ENCODE measurements around the gene PHGDH.
"Not testable (repeated sequence)": the region's sequence is repeated elsewhere in the genome, so short reads cannot be mapped to it uniquely, and the experiment has no call there.

The PHGDH gene

GRCh38 chr1:119696863-119697262 lies 14.9 kb upstream of the PHGDH start:
- in situ Hi-C loops (cut with MboI; ENCODE audit: low sequenced_read_pairs): not testable (repeated sequence)

GRCh38 chr1:119697598-119697997 lies 14.1 kb upstream of the PHGDH start:
- in situ Hi-C loops (cut with MboI; ENCODE audit: low sequenced_read_pairs): no loop called here

- in situ Hi-C loops (cut with MboI; ENCODE audit: low sequenced_read_pairs): no loop called here
Measured at GRCh38 chr1:119700326-119700725, 11.4 kb upstream of the PHGDH start.

GRCh38 chr1:119701659-119702058 lies 10.1 kb upstream of the PHGDH start:
- in situ Hi-C loops (cut with MboI; ENCODE audit: low sequenced_read_pairs): no loop called here

- in situ Hi-C loops (cut with MboI; ENCODE audit: low sequenced_read_pairs): no loop called here
Measured at GRCh38 chr1:119702384-119702783, 9.3 kb upstream of the PHGDH start.

GRCh38 chr1:119703666-119704450 lies 7.9 kb upstream of the PHGDH start:
- in situ Hi-C loops (cut with MboI; ENCODE audit: low sequenced_read_pairs): no loop called here

GRCh38 chr1:119706599-119706998 lies 5.1 kb upstream of the PHGDH start:
- in situ Hi-C loops (cut with MboI; ENCODE audit: low sequenced_read_pairs): not testable (repeated sequence)

- in situ Hi-C loops (cut with MboI; ENCODE audit: low sequenced_read_pairs): not testable (repeated sequence)
Measured at GRCh38 chr1:119711356-119711803, 354 bp upstream of the PHGDH start.

GRCh38 chr1:119712342-119713038 lies 756 bp downstream of the PHGDH start:
- in situ Hi-C loops (cut with MboI; ENCODE audit: low sequenced_read_pairs): no loop called here

GRCh38 chr1:119713039-119713748 lies 1.5 kb downstream of the PHGDH start:
- in situ Hi-C loops (cut with MboI; ENCODE audit: low sequenced_read_pairs): no loop called here

GRCh38 chr1:119713749-119714456 lies 2.2 kb downstream of the PHGDH start:
- in situ Hi-C loops (cut with MboI; ENCODE audit: low sequenced_read_pairs): no loop called here

- in situ Hi-C loops (cut with MboI; ENCODE audit: low sequenced_read_pairs): no loop called here
Measured at GRCh38 chr1:119714583-119714982, 2.8 kb downstream of the PHGDH start.

- in situ Hi-C loops (cut with MboI; ENCODE audit: low sequenced_read_pairs): no loop called here
Measured at GRCh38 chr1:119715542-119715941, 3.8 kb downstream of the PHGDH start.

GRCh38 chr1:119718409-119718808 lies 6.7 kb downstream of the PHGDH start:
- in situ Hi-C loops (cut with MboI; ENCODE audit: low sequenced_read_pairs): no loop called here

GRCh38 chr1:119718972-119719371 lies 7.2 kb downstream of the PHGDH start:
- in situ Hi-C loops (cut with MboI; ENCODE audit: low sequenced_read_pairs): no loop called here

- in situ Hi-C loops (cut with MboI; ENCODE audit: low sequenced_read_pairs): no loop called here
Measured at GRCh38 chr1:119720866-119721440, 9.2 kb downstream of the PHGDH start.

- in situ Hi-C loops (cut with MboI; ENCODE audit: low sequenced_read_pairs): no loop called here
Measured at GRCh38 chr1:119721896-119722295, 10.2 kb downstream of the PHGDH start.

- in situ Hi-C loops (cut with MboI; ENCODE audit: low sequenced_read_pairs): no loop called here
Measured at GRCh38 chr1:119724611-119725218, 13.0 kb downstream of the PHGDH start.

GRCh38 chr1:119725626-119726025 lies 13.9 kb downstream of the PHGDH start:
- in situ Hi-C loops (cut with MboI; ENCODE audit: low sequenced_read_pairs): no loop called here

- in situ Hi-C loops (cut with MboI; ENCODE audit: low sequenced_read_pairs): no loop called here
Measured at GRCh38 chr1:119727991-119728390, 16.3 kb downstream of the PHGDH start.

Data from HL-60/S4 (cell line).